Retinal pigment epithelial cell (primary cell): ENCODE measurements around the gene LRCH4.

Source experiments
- DNase-seq: peaks from one replicate; pipeline ENCODE4 v3.0.0-alpha.2; 2010; ENCODE audit warnings: low read depth
- H3K4me3 ChIP-seq: 2 replicates; pipeline ENCODE4 v1.5.1; 2011; ENCODE audit warnings: mild to moderate bottlenecking, low read length, control low read depth, moderate library complexity
- TF ChIP-seq, protein P1 (sequence below): conservative IDR thresholded peaks from 2 replicates; pipeline ENCODE4 v1.5.1; 2011; ENCODE audit warnings: low read depth, low read length, control low read depth, inconsistent platforms

Gene LRCH4

DNA sequence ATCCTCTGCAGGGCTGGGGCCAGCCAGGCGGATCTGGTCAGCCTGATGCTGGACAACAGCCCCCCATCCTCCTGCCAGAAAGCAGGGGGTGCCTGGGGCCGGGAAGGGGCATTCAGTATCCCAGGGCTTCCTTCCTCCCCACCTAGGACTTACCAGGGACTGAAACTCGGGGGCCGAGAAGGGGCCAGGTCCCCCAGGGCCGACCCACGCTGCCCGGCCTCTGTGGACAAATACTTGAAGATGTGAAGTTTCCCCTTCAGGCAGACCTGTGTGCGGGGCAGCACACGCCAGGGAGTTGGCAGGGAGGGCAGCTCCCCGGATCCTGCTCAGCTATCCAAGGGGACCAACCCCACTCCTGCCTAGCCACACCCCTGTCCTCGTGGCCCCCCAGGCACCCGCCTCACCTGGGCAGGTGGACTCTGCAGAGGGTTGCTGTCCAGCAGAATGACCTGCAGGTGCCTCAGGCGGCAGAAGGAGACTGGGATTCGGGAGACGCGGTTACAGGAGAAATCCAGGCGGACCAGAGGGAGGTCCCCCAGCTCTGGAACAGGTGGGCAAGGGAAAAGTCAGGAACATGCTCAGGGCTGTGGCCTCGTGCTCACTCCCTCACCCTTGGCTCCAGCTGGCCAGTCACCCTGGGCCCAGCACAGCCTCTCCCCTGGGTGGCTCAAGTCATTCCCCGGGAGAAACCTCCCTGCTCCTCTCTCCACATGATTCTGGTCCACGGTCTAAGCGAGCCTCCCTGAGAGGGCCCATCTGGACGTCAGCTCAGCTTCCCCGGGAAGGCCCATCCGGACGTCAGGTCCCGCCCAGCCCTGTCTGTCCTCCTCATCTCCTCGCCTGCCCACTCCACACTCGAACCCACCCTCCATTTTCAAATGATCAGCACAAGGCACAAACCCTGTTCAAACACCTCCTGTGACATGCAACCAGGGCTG is 7.4 kb downstream of the LRCH4 start:
- no peak overlapping the region for H3K4me3 ChIP-seq
- TF ChIP-seq, protein P1, sequence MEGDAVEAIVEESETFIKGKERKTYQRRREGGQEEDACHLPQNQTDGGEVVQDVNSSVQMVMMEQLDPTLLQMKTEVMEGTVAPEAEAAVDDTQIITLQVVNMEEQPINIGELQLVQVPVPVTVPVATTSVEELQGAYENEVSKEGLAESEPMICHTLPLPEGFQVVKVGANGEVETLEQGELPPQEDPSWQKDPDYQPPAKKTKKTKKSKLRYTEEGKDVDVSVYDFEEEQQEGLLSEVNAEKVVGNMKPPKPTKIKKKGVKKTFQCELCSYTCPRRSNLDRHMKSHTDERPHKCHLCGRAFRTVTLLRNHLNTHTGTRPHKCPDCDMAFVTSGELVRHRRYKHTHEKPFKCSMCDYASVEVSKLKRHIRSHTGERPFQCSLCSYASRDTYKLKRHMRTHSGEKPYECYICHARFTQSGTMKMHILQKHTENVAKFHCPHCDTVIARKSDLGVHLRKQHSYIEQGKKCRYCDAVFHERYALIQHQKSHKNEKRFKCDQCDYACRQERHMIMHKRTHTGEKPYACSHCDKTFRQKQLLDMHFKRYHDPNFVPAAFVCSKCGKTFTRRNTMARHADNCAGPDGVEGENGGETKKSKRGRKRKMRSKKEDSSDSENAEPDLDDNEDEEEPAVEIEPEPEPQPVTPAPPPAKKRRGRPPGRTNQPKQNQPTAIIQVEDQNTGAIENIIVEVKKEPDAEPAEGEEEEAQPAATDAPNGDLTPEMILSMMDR, result no peak
- no peak for DNase-seq

GRCh38 chr7:100577507-100577906 is 8.4 kb downstream of the LRCH4 start:
- DNase-seq, result no peak
- no peak overlapping the region for H3K4me3 ChIP-seq
- TF ChIP-seq, protein P1, result no peak

DNA sequence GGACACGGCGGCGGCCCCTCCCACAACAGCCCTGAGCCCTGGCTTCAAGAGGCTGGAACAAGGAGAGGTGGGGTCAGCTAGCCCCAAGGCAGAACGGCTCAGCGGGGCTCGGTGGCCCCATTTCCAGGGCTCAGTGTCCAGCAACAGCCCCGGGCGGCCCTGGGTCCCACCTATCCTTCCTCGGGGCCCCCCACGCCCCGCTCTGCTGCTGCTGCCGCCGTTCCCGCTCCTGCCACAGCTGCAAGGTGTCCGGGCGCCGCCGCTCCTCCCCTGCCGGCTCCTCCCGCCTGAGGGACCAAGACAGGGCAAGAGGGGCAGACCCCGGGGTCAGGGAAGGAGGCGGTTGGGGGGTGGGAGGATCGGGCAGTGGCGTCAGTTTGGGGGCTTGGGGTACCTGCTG is 8.8 kb downstream of the LRCH4 start:
- TF ChIP-seq, protein P1, result no peak
- DNase-seq, result no peak
- H3K4me3 ChIP-seq, result no peak overlapping the region

GRCh38 chr7:100576384-100576993 is 9.4 kb downstream of the LRCH4 start:
- TF ChIP-seq, protein P1, result no peak
- H3K4me3 ChIP-seq, result no peak overlapping the region
- DNase-seq, result no peak

DNA sequence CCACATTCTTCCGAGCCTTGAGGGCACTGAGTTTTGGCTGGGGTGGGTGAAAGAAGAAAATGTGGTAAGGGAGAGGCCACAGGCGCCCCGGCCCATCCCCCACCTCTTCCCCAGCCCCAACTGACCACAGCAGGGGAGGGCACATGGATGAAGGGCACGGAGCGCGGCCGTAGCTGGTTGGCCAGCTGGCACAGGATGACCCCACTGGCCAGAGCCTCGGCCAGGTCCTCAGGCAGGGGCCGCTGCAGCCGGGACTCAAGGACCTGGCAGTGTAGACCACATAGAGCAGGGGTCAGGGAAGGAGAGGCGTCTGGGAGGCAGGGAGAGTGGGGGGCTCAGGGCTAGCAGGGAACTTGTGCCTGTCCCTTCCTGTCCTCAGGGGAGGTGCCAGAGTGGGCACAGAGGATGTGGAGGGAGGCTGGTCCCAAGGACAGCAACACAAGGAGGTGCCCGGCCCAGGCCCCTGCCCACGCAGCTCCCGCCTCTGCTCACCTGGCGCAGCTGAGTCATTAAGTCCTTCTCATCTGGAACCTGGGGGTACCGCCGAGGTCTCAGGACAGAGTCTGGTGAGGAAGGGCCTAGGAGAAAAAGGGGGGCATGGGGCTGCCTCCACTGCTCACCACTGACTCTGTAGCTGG is 10.1 kb downstream of the LRCH4 start:
- H3K4me3 ChIP-seq, result no peak overlapping the region
- TF ChIP-seq, protein P1, result no peak
- DNase-seq, result no peak

GRCh38 chr7:100575206-100575631 is 10.7 kb downstream of the LRCH4 start:
- TF ChIP-seq, protein P1, result no peak
- no peak for DNase-seq
- H3K4me3 ChIP-seq, result no peak overlapping the region
